Retina (tissue), 1 donor: ENCODE data around the gene THOC7.

ENCODE experiments used
- DNase-seq: peaks from one replicate; pipeline ENCODE4 v3.0.0-alpha.2; 2016

THOC7 gene

DNA sequence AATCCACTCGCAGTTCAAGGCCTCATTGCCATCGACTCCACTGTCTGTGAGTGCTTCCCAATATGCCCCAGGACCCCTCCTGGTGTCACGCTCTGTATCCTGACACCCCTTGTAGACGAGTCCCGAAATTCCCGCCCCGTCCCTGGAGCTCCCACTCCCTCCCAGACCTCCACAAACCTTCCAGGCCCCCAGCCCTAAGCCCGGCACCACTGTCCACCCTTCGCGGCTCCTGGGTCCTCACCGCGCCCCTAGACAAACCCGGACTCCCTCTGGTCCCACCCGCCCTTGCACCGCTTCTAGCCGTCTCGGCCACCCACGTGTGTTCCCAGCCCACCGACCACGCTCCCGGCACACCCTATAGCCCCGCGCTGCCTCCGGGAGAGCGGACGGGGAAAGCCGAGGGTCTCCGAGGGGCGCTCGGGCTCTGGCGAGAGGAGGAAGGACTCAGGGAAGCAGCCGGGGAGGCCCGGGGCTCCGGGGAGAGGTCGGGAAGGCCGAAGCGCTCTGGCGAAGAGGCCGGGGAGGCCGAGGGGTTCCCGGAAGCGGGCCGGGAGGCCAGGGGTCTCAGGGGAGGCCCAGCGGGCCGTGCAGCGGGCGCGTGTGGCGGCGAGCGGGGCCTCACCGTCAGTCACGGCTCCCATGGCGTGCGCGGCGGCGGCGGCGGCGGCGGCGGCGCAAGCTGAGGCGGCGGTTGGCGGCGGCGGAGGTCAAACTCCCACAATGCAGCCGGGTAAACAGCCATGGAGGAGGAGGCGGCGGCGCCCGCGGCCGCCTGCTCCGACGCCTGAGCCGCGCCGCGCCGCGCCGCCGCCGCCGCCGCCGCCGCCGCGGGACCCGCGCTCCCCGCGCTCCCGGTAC, at the start of gene THOC7, which contains the start of gene ATXN7:
TSS of gene THOC7 (minus strand) at position 656 of the 858 bp plus-strand sequence. CDS start at position 641, 15 bp downstream.
TSS of gene ATXN7 (plus strand) at position 718 of the 858 bp plus-strand sequence. CDS start 48,732 bp downstream, outside the sequence.
- DNase-seq = peak; percentile 90

DNA sequence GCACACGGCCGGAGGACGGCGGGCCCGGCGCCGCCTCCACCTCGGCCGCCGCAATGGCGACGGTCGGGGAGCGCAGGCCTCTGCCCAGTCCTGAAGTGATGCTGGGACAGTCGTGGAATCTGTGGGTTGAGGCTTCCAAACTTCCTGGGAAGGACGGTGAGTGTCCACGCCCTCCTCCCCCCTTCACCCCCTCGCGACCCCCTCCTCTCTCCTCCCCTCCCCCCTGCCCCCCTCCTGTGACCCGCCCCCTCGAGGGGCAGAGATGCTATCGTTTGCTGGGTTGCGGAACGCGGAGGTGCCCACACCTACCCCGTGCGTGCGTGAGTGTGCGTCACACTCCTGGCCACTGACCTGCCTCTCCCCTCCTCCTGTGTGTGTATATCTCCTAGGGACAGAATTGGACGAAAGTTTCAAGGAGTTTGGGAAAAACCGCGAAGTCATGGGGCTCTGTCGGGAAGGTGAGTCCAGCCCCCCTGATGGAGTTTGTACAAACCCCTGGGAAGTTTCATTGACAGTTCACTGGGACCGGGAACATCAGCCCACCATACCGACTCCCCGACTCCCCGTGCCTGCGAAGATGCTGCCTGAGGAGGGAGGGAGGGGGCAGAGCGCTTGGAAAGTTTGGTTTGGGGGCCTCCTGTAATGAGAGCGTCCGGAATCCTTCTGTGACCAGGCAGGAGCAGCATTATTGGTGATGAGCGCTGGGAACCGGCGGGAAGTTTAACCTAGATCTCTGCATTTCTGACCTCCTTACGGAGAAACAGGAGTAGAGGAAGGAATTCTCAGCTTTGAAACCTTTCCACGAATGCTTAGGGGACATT, 49.4 kb upstream of the THOC7 start:
- peak; percentile 61 for DNase-seq

DNA sequence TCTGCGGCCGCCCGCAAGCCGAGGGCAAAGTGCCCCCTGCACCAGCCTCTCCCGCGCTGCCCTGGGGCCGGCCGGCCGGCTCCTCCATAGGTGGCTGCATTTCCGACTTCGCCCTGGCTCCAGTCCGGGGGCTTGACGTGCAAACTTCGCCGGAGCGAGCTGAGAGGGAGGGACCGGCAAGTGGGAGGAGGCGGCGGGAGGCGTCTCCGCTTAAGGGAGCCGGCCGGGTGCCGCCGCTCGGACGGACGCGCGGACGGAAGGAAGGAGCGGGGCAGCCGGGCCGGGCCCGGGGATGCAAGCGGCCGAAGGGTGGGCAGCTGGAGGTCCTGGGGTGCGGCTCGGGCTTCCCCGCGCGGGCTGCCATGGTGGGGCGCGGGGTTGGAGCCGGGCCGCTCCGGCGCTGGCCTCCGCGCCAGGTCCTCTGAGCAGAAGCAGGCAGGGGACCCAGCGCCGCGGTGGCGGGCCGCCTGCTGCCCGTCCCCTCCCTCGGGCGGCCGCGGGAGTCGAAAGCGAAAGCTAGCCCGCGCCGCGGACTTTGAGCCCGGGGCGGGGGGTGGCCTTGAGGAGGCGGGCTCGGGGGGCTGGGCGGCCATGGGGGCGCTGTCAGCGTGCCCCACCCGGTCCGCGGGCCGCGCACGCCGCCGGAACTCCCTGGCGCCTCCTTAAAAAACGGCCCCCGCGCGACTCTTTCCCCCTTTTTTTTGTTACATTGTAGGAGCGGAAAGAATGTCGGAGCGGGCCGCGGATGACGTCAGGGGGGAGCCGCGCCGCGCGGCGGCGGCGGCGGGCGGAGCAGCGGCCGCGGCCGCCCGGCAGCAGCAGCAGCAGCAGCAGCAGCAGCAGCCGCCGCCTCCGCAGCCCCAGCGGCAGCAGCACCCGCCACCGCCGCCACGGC, 48.5 kb upstream of the THOC7 start, which contains the start of gene SCAANT1:
TSS of gene SCAANT1 (minus strand) at position 511 of the 895 bp plus-strand sequence.
- peak; percentile 88 for DNase-seq

DNA sequence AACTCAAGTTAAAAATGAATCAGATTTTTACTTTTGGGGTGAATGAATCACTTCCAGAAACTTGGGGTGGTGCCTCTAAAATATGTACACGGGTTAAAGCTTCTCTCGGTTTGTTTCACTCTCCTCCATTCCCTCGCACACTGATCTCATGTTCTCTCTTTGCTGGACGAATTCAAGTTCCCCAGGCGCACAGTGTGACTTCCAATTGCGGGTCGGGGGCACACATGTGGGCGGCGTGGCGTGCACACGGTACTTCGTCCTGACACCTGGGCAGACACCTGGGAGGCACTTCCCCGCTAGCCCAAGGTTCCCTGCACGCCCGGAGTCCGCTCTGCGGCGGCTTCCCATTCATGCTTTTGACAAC, 47.9 kb upstream of the THOC7 start:
- DNase-seq = no peak

DNA sequence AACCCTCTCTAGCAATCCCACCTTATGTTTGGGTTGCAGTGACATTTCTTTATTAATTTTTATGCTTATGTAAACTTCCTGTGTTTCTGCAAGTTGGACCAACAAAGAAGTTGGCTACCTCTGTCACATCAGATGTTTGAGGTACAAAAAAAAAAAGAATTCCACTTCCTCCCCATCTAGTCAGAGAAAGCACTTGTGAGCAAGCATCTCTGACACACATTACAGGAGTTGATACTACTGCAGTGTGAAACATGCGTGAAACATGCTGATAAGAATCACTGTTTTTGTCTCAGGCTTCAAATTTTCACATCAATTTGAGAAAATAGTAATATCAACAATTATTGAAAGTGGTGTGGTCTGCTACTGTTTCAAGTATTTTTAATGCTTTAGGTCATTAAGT, 47.3 kb upstream of the THOC7 start:
- DNase-seq = no peak

DNA sequence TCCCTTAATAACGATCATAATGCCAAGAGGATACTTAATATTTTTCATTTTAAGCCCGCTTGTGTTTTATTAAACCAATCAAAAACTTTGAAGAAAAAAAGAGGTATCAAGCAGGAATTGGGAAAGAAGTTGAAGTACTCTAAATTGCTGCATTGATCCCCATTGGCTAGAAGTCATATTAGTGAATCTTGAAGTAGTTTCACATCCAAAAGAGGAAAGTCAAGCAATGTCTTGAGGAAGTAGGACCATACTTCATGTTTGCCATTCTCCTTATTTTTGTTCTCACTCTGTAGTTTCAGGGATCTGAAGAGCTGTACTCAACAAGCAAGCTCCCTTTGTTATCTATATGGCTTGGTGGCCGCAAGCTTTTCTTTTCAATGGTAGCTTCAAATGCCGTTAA, 46.4 kb upstream of the THOC7 start:
- DNase-seq = no peak

DNA sequence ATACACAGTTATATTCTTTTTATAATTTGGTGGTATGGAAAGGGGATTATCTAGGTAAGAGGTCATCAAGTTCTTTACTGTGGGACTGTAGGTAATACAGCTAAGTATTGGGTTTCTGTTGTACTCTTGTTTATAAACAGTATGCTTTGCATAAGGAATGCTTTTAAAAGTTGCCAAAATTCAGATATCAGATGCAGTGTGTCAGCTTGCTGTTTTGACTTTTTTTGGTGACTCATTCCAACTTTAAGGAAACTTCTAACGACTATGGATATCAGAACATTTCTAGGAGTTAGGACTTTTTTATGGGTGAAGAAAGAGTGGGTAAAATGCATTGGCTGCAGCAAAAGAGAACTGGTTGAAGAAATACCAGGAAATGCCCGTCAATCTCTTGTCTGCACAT, 45.8 kb upstream of the THOC7 start:
- DNase-seq = no peak

DNA sequence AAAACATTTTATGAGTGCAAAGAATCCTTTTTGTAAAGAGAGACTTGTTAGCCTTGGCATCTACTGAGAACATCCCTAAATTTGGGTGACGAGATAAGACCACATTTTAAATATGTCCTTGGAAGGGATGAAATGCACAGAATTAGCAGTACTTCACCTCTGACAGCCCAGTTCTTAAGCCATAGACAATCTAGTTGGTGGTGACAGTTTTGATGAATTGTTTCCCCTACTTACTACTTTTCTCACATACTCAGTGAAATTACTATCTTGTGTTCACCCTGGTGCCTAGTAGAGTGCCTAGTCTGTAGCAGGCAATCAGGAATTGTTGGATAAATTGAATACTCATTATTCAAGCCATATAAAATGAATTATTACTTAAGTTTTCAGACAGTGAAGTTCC, 45.2 kb upstream of the THOC7 start:
- DNase-seq = no peak

DNA sequence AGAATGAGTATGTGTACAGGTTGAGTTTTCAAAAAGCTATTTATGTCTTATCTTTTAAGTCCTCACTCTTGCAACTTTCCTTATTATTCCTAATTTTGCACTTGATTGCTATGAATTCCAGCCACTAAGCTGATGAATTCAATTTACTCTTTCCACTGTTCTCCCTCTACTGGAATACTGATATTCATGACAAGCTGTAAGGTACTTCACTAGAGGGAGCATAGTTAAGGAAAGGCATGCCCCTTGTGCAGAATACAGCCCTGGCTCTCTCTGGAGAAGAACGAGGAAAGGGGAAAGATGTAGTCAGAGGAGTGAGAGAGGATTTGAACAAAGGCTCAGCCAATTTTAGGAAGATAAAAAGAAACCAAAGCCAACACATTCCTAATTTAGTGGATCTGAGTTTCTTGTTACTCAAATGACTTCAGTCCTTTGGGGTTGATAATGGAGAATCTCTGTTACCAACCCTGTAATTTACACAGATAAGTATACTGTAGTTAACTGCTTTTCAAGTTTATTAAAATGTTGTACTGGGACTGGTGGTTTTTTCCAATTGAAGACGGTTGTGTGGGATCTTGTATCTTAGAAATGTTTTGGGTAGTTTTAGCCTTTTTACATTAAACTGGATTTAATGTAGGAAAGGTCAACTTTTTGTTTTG, 44.6 kb upstream of the THOC7 start:
- no peak for DNase-seq

DNA sequence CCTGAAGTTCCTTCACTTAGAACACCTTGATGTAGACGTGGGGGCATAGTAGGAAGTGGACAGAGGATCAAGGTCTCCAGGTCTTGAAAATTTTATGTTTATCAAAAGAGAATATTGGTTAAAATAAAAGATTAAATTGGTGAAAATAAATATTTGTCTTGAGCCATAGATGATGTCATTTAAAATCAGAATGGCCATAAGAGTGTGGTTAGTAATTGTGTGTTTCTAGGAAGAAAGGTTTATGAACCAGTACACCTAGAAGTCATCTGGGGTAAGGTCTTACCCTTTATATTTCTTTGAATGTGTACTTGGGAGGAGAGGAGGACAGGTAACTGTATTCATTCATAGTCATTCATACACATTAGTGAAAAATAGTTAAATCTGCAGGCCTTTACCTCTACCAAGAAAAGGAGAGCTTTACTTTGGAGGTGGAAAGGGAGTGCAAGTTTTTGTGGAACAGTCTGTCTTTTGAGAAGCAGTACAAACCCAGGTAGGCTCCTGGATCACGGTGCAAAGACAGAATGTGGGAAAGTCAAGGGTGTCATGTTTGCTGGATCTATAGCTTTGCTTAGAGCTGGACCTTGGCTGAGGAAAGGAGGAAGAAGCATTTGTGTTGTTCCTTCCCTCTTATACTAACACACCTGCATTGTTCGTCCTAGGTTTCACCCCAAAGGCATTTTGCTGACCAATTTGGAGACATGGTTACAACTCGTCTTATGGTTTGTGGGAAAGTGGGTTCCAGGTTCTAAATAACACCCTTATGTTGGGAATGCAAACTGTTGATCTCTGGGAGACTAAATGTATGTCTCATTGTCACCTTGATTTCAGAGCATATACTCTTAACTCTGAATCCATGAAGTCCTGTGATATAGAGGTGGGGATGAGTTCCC, 42.4 kb upstream of the THOC7 start:
- no peak for DNase-seq

DNA sequence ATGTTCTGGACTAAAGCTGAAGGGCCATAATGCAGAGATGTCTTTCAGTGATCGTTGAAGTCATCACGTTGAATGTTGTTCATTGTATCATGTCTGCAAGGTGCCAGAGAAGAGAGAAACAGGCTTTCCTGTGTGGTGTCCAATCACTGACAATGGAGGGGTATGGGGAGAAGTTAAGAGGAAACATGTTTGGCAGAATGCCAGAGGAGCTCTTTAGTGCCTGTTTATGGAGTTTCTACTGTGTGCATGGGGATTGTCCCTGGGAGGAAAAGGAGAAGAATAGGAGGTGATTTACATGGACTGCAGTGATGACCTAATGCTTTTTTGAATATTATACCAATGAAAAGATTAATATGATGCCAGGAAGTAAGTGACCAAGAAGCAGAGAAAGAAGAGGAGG, 36.9 kb upstream of the THOC7 start:
- DNase-seq = no peak

DNA sequence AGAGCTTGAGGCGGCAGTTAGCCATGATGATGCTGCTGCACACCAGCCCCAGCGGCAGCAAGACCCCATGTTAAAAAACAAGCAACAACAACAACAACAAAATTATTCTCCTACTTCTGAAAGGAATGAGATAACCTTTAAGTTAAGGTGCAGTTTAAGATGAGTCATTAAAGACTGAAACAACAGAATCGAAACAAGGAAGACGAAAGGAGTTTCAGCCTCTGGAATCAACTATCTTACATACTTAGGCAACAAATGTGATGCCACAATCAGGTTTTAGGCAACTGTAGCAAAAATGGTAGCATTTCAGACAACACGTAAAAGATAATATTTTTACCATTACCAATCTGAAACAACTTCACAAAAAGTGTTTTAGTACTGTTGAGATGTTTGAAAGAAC, 36.4 kb upstream of the THOC7 start:
- DNase-seq = no peak

DNA sequence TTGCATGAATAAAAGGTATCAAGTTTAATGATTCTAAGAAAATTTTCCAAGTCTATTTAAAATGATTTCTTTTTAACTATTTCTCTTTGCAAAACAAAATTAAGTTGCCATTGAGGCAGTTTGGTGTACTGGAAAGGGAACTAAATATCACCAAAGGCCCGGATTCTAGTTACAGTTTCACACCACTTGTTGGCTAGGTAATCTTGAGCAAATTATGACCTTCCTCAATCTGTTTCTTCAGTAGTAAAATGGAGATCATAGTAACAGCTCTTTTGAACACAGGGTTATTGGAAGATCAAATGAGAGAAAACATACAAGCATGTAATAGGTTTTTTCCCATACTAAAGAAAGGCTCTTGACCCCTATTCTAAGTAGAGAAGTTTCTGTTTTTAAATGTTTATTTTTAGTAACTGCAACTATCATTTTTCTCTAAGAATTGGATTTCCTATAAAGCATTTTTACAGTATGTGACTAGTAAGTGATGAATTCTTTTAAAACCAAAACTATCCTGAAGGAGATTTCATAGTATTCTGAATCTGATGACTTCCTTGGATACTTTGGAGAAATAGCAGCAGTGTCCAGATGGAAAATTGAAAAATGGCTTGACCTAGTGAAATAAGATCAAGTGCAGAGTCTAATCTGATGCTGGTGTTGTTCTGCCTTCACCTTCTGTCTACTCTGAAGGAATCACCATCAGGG, 32.9 kb upstream of the THOC7 start:
- DNase-seq = no peak

DNA sequence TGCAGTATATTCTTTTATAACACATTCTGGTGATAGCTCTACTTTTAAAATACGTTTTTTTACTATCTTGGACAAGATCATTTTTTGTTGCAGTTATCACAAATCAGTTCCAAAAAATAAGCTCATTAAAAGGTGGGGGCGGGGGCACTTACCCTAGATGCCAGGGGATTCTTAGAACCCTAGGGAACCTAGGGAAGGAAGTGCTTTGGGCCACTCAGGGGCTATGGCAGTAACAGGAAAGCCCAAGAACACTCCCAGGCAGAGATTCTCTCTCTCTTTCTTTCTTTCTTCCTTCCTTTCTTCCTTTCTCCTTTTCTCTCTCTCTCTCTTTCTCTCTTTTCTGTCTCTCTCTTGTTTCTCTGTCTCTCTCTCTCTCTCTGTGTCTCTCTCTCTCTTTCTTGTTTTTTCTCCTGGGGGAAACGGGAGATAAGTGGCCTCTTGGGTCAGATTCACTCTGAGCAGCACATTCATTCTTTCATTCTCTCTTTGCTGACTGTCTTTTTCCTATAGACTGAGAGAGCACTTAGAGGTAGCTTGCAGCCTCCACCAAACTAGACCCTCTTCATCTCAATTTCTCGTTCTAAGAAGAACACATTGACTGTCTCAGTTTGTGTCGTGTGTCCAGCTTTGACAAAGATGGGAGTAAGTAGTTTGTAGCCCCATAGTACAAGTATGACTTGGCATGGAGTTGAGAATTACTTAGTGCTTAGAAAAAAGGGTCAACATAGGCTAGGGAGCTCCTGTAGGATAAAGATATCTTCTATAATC, 32.0 kb upstream of the THOC7 start:
- DNase-seq = no peak

DNA sequence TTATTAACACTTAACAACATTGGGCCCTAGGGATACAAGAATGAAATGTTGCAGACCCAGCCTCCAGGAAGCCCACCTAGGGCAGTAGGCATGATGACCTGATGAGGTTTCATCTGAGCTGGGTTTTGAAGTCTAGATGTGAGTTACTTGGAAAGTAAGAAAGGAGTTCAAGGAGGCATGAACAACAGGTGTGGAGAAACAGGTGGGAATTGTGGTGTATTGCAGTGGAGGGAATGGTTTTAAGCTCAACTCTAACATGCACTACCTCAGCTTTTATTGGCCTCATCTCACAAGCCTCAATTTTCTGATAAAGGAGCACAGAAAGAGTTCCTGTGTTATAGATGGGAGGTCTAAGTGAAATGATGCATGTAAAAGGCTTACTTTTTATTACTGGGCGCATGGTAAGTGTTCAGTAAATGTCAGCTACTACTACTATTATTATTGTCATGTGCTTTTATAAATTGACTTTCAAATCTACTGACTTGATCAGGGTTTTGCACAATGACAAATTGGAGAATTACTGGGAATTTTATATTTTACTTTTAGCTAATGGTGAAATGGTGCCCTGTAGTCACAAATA, 29.3 kb upstream of the THOC7 start:
- DNase-seq = no peak

DNA sequence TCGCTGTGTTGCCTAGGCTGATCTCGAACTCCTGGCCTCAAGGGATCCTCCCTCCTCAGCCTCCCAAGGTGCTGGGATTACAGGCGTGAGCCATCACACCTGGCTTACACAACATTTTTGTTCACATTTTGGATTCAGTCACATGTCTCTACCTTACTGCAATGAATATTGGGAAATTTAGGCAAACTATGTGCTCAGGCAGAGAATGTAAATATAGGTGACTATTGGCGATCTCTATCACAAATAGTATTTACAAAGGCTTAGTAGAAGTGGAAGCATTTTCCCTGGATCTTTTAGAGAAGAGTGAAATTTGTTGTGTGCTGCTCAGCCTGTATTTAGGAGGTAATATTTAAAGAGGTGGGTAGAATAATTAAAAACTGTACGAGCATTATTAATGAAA, 27.9 kb upstream of the THOC7 start:
- no peak for DNase-seq

DNA sequence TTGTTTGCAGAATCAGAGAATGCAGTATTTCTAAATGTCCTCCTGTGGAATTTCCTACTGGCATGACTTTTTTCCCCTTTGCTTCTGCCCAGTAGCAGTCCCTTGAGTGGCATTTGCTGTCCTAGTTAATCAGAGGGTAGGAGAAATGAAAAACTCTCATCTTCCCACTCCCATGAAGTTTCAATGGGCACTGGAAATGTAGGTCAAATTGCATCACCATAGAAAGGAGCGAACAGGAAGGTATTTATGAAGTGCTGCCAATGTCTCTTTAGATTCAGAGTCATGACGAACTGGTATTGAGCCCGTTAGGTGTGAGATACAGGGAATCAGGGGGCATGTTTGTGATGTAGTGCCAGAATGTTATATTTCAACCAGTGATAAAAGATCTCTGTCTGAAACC, 23.3 kb upstream of the THOC7 start:
- peak; percentile 60 for DNase-seq

DNA sequence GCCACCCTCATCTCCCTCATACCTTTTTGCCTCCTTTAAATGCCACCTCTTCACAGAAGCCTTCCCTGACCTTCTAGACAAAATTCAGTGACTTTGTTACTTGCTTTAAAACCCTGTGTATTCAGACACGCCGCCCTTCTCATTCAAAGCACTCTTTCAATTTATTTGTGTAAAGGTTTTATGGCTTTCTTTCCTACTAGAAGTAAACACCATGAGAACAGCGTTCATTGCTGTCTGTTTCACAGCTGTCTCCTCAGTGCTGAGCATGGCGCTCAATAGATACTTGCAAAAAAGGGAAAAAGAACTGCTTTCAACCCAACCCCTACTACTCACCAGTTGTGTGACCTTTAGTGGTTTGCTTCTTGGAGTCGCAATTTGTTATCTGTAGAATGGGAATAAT, 17.0 kb upstream of the THOC7 start:
- DNase-seq = no peak

DNA sequence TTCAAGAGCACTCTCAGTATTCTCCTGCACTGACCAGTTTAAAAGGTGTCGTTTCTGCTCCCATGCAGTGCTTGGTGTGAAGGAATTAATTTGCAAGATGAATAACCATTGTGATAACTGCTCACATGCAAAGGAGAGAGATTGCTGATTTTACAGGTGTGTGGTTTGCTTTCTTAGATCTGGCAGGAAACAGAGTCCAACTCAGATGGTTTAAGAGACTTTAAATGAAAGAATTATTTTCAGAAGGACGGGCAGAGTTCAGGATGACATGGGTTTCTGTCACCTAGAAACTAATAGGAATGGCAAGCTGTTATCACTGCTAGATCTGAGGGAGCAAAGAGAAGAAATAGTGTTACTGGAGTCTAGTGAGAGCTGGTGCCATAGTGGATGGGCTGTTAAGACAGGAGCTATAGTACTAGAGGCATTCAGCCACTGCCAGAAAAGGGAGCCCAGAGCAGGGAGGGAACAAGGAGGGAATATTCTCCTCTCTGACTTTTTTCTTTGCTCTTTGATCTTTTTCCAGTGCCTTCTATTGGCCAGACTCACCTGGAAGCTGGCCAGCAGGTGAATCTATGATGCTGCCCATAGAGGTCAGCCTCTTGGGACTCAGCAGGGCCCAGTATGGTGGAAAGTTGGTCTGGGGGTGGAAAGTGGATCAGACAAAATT, 14.9 kb upstream of the THOC7 start:
- DNase-seq = no peak
